Right atrium auricular region (tissue), 2 donors: Measurements from ENCODE around the gene IL23R. TPM values are rescaled to one million over a fixed set of nuclear protein-coding genes. Genes with fewer than 3 reads are reported as not detected.

Source experiments
- DNase-seq: peaks from one replicate; pipeline ENCODE4 v3.0.0-alpha.2; 2019; ENCODE audit warnings: low spot score
- H3K27ac ChIP-seq, 2 donors: fragments of 200-600 bp; sonication (generic); 1 replicate in 1 of 2; 2 replicates in 1 of 2; pipeline ENCODE4 v1.5.1; 2016 to 2019
- H3K27me3 ChIP-seq, 2 donors: fragments of 200-600 bp; sonication (generic); one replicate each; pipeline versions ENCODE4 v1.5.1 to v1.6.0; 2017 to 2019
- H3K36me3 ChIP-seq: fragments of 200-600 bp; sonication (generic); one replicate; pipeline ENCODE4 v1.5.1; 2016
- H3K4me1 ChIP-seq, 2 donors: fragments of 200-600 bp; sonication (generic); one replicate each; pipeline versions ENCODE4 v1.5.1 to v1.6.0; 2017 to 2019
- H3K4me3 ChIP-seq, 2 donors: fragments of 200-600 bp; sonication (generic); 1 replicate in 1 of 2; 2 replicates in 1 of 2; pipeline ENCODE4 v1.5.1; 2017 to 2019; ENCODE audit warnings: mild to moderate bottlenecking in 1 of 2, moderate library complexity in 1 of 2
- H3K9me3 ChIP-seq, 2 donors: fragments of 200-600 bp; sonication (generic); one replicate each; pipeline ENCODE4 v1.5.1; 2019
- total RNA-seq, 2 donors: library from RNA; depleted of rRNA; stranded (reverse); fragments of >200 nt; gene quantifications; one replicate each; pipeline ENCODE4 v1.1.0, GENCODE V29; 2016
- TF ChIP-seq, protein P1 (sequence below), 2 donors: fragments of 200-600 bp; sonication (generic); IDR thresholded peaks; one replicate each; pipeline ENCODE4 v1.5.1; 2019; ENCODE audit warnings: antibody characterized with exemption in 2 of 2

The IL23R gene, protein sequence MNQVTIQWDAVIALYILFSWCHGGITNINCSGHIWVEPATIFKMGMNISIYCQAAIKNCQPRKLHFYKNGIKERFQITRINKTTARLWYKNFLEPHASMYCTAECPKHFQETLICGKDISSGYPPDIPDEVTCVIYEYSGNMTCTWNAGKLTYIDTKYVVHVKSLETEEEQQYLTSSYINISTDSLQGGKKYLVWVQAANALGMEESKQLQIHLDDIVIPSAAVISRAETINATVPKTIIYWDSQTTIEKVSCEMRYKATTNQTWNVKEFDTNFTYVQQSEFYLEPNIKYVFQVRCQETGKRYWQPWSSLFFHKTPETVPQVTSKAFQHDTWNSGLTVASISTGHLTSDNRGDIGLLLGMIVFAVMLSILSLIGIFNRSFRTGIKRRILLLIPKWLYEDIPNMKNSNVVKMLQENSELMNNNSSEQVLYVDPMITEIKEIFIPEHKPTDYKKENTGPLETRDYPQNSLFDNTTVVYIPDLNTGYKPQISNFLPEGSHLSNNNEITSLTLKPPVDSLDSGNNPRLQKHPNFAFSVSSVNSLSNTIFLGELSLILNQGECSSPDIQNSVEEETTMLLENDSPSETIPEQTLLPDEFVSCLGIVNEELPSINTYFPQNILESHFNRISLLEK
- not detected for total RNA-seq

DNA sequence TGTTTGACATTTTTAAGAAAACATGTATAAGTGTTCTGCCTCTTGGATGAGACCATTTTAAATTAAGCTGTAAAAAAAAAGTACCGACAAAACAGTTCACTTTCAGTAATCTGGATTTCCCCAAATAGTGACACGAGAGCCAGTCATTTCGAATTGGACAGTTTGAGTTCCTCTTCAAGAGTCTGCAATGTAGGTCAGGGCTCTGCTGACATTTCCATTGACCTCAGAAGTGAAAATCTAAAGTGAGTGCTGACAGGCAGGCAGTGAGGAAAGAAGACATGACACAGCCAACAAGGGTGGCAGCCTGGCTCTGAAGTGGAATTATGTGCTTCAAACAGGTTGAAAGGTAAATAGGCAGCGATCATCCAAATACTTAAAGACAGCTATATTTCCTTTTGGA, at the start of gene IL23R:
Gene IL23R (plus strand): TSS at position 259 of the 400 bp plus-strand sequence. CDS start 1,667 bp downstream, outside the sequence.
- Histone ChIP-seq H3K4me1 (no peaks in the 10 kb centered on the region), H3K9me3 (no peaks in the 10 kb centered on the region), H3K27me3 (no peaks in the 10 kb centered on the region), H3K4me3 (no peak within 1 kb of the TSS), H3K36me3 (no peaks in the 10 kb centered on the region), H3K27ac (no peak within 1 kb of the TSS)
- DNase-seq, result no peak
- TF ChIP-seq, protein P1, sequence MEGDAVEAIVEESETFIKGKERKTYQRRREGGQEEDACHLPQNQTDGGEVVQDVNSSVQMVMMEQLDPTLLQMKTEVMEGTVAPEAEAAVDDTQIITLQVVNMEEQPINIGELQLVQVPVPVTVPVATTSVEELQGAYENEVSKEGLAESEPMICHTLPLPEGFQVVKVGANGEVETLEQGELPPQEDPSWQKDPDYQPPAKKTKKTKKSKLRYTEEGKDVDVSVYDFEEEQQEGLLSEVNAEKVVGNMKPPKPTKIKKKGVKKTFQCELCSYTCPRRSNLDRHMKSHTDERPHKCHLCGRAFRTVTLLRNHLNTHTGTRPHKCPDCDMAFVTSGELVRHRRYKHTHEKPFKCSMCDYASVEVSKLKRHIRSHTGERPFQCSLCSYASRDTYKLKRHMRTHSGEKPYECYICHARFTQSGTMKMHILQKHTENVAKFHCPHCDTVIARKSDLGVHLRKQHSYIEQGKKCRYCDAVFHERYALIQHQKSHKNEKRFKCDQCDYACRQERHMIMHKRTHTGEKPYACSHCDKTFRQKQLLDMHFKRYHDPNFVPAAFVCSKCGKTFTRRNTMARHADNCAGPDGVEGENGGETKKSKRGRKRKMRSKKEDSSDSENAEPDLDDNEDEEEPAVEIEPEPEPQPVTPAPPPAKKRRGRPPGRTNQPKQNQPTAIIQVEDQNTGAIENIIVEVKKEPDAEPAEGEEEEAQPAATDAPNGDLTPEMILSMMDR (IDR thresholded peaks at IDR 0.05), result no peak

DNA sequence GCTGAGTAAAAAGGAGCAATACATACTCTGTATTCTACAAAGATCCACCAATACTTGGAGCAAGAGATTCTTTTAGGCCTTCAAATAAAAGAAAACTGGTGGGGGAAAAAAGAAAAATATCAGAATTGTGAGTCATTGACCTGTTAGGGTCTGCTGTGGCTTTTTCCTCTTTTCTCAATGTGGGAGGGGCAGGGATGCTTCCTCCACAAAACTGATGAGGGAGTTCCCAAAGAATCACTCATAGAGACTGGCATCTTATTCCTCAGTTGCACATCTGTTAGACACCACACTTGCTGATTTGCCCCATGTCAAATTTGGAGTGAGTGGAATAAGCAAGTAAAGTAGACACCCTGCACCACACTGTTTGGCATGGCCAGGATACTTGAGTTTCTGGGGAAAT, 48.1 kb upstream of the IL23R start:
- Histone ChIP-seq H3K4me3 (no peak overlapping the region), H3K36me3 (no peaks in the 10 kb centered on the region), H3K27ac (no peak overlapping the region), H3K4me1 (no peaks in the 10 kb centered on the region), H3K9me3 (peaks cover 0 to 24% of the 10 kb centered on the region in 2 donors), H3K27me3 (no peaks in the 10 kb centered on the region)
- TF ChIP-seq, protein P1 (IDR thresholded peaks at IDR 0.05), result no peak
- no peak for DNase-seq

DNA sequence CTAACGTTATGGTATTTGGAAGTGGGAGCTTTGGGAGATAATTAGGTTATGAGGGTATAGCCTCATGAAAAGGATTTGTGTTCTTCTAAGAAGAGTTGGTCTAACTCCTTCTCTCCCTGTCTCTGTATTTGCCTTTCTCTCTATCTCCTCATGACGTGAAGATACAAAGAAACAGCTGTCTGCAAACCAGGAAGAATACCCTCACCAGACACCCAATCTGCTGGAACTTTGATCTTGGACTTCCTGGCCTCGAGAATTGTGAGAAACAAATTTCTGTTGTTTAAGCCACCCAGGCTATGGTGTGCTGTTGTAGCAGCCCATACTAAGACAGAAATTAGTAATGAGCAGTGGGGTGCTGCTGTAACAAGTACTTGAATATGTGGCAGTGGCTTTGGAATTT, 47.6 kb upstream of the IL23R start:
- H3K4me3 ChIP-seq, result no peak overlapping the region
- no peak for DNase-seq
- no peaks in the 10 kb centered on the region for H3K4me1 ChIP-seq
- TF ChIP-seq, protein P1 (IDR thresholded peaks at IDR 0.05), result no peak
- H3K27ac ChIP-seq, result no peak overlapping the region
- no peaks in the 10 kb centered on the region for H3K36me3 ChIP-seq
- no peaks in the 10 kb centered on the region for H3K27me3 ChIP-seq
- H3K9me3 ChIP-seq, result peaks cover 0 to 20% of the 10 kb centered on the region in 2 donors

DNA sequence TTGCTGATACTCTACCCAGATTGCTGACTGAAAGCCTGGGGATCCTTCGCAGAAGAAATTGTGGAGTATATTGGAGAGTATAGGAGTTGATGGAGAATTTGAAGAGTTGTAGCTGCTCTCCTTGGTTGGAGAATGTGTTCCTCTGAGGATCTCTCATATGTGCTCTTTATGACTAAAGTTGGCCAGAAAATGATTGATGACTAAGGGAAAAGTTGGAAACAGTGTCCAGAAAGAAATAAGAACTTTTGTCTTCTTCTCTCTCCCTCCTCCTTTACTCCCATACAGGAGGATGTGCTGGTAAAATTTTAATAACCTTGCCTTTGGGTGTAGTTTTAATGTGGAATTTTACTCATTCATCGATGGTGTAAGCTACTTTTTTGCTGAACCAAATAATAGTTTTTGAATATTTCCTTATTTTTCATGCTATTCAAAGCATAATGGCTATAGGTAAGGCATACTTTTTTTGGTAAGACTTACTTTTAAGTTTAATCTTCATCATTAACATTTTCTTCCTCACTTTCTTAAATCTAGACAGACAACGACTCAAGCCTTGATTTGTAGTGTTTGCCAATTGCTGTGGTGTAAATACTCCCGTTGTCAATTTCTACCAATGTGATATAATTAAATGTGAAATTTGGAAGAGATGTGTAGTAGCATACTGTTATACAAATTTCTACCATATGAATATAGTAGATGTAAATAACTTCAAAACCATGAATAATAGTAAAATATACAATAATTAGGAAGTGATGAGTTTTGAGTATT, 45.2 kb upstream of the IL23R start:
- TF ChIP-seq, protein P1 (IDR thresholded peaks at IDR 0.05), result no peak
- Histone ChIP-seq H3K27me3 (no peaks in the 10 kb centered on the region), H3K4me3 (no peak overlapping the region), H3K4me1 (no peaks in the 10 kb centered on the region), H3K36me3 (no peaks in the 10 kb centered on the region), H3K9me3 (peaks cover 0 to 6% of the 10 kb centered on the region in 2 donors), H3K27ac (no peak overlapping the region)
- DNase-seq, result no peak

DNA sequence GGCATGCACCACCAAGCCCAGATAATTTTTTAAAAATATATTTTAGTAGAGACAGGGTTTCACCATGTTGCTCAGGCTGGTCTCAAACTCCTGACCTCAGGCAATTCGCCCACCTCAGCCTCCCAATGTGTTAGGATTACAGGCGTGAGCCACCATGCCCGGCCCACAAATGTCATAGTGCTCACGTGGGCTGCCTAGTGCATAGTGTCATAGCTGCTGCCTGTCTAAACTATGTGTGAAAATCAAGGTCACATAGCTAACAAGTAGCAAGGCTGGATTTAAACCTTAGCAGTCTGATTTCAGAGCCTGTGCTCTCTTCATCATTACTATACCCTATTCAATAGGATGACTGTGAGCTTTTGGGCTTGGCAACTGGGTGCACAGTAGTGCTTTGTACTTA, 41.8 kb upstream of the IL23R start:
- TF ChIP-seq, protein P1 (IDR thresholded peaks at IDR 0.05), result no peak

More for the DNA sequence above, 41.8 kb upstream of the IL23R start:
- no peak overlapping the region for H3K4me3 ChIP-seq
- no peak for DNase-seq
- H3K27me3 ChIP-seq, result no peaks in the 10 kb centered on the region
- H3K36me3 ChIP-seq, result no peaks in the 10 kb centered on the region
- H3K4me1 ChIP-seq, result no peaks in the 10 kb centered on the region
- H3K27ac ChIP-seq, result no peak overlapping the region
- peaks cover 0 to 6% of the 10 kb centered on the region in 2 donors for H3K9me3 ChIP-seq
